ENCODE measurements around the gene DEK. TPM values are rescaled to one million over a fixed set of nuclear protein-coding genes. Genes with fewer than 3 reads are reported as not detected.

The DEK gene
- total RNA-seq, 6 experiments from 2014 or later, result 17.8 to 49.2 (median 27.1) TPM

DNA sequence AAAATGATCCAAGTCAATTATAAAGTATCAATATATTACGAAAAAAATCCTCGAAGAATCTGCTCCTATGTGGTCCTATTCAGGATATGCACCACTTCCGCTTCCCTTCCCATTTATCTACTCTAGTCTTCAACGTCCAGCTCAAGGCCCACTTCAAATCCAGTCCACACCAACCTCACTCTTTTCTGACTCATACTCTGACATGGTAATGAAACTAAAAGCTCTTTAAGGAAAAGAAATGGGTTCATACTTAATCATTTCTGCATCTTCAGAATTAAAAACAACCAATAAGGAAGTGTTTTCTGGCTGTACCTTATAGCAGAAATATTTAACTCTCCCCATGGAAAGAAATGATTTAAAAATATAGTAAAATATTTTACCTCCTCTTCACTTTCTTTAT is 15.1 kb downstream of the DEK start:
- Histone ChIP-seq H3K36me3 (peaks cover 0 to 17% (median 2%) of the 10 kb centered on the region in 4 donors), H3K27ac (no peak overlapping the region), H3K4me1 (no peaks in the 10 kb centered on the region), H3K9me3 (no peaks in the 10 kb centered on the region), H3K4me3 (no peak overlapping the region), H3K27me3 (no peaks in the 10 kb centered on the region)
- no peak for ATAC-seq
- DNase-seq, result no peak
- TF ChIP-seq POLR2A (IDR thresholded peaks at IDR 0.05), result no peak
- TF ChIP-seq, protein P1, sequence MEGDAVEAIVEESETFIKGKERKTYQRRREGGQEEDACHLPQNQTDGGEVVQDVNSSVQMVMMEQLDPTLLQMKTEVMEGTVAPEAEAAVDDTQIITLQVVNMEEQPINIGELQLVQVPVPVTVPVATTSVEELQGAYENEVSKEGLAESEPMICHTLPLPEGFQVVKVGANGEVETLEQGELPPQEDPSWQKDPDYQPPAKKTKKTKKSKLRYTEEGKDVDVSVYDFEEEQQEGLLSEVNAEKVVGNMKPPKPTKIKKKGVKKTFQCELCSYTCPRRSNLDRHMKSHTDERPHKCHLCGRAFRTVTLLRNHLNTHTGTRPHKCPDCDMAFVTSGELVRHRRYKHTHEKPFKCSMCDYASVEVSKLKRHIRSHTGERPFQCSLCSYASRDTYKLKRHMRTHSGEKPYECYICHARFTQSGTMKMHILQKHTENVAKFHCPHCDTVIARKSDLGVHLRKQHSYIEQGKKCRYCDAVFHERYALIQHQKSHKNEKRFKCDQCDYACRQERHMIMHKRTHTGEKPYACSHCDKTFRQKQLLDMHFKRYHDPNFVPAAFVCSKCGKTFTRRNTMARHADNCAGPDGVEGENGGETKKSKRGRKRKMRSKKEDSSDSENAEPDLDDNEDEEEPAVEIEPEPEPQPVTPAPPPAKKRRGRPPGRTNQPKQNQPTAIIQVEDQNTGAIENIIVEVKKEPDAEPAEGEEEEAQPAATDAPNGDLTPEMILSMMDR (IDR thresholded peaks at IDR 0.05), result no peak
- intact Hi-C loops (cut with DNase I), result no loop called here
- WGBS (ENCODE audit: insufficient coverage, low coverage, low lambda C conversion rate, missing lambda C conversion rate), result 79% methylated on average over 4 of the region's 4 CpGs

DNA sequence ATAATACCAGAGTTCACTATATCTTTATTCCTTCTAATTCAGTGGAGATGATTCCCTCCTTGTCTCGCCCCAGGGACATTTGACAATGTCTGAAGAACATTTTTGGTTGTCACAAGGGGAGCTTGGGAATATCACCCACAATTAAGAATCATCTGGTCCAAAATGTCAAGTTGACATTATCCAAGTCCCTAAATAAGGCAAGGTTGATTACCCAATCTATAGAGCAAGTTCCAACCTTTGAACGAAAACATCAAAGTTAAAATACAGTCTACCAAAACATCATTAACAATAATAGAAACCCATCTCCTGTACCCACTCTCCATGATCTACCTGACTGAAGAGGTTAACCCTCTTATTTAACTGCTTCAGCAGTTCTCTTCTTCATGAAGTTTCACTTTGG is 15.6 kb downstream of the DEK start:
- 70% methylated on average over 2 of the region's 2 CpGs for WGBS (ENCODE audit: insufficient coverage, low coverage, low lambda C conversion rate, missing lambda C conversion rate)
- intact Hi-C loops (cut with DNase I), result no loop called here
- TF ChIP-seq, protein P1 (IDR thresholded peaks at IDR 0.05), result no peak
- no peak for TF ChIP-seq POLR2A (IDR thresholded peaks at IDR 0.05)
- no peak for DNase-seq
- Histone ChIP-seq H3K27ac (no peak overlapping the region), H3K9me3 (no peaks in the 10 kb centered on the region), H3K36me3 (peaks cover 0 to 17% (median 2%) of the 10 kb centered on the region in 4 donors), H3K4me3 (no peak overlapping the region), H3K4me1 (no peaks in the 10 kb centered on the region), H3K27me3 (no peaks in the 10 kb centered on the region)
- ATAC-seq, result no peak

DNA sequence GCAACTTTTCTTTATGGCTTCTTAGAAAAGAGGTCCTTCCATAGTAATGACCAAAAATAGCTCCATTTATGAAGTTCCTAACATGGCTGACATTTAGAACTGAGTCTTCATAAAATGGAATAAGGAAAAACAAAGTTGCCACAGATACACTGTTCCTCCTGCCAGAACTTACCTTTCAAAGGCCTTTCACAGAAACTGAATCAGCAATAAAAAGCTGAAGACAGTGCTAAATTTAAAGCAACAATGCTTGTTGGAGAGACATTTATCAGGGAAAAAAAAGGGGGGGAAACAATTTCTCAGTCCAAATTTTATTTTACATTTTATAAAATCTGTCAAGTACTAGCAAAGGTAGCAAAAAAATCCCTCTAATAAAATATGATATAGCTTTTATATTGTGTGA is 17.3 kb downstream of the DEK start:
- Histone ChIP-seq H3K4me1 (no peaks in the 10 kb centered on the region), H3K27me3 (no peaks in the 10 kb centered on the region), H3K27ac (no peak overlapping the region), H3K36me3 (peaks cover 0 to 27% (median 1%) of the 10 kb centered on the region in 4 donors), H3K4me3 (no peak overlapping the region), H3K9me3 (no peaks in the 10 kb centered on the region)
- DNase-seq, result no peak
- intact Hi-C loops (cut with DNase I), result no loop called here
- ATAC-seq, result no peak
- TF ChIP-seq POLR2A (IDR thresholded peaks at IDR 0.05), result no peak
- TF ChIP-seq, protein P1 (IDR thresholded peaks at IDR 0.05), result no peak

DNA sequence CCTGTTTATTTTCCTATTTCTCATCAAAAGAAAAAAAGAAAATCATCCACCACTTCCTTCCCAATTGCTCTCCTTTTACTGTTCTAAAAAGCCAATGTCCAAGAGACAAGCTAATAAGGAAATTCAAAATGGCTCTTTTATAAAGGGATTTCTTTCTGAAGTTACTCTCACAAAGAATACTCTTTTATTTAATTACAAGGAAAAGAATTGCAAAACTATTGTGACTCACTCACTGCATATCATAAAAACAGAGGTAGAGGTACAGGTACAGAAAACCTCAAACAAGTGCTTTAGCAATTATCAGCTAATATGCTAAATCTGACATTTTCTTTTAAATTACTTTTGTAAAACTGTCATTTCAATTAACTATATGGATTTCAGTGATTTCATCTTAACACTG is 18.1 kb downstream of the DEK start:
- DNase-seq (no peak), ATAC-seq (no peak)
- H3K4me1 ChIP-seq, result no peaks in the 10 kb centered on the region
- H3K36me3 ChIP-seq, result peaks cover 0 to 27% (median under 1%) of the 10 kb centered on the region in 4 donors
- H3K27me3 ChIP-seq, result no peaks in the 10 kb centered on the region
- H3K9me3 ChIP-seq, result no peaks in the 10 kb centered on the region
- H3K4me3 ChIP-seq, result no peak overlapping the region
- TF ChIP-seq, protein P1 (IDR thresholded peaks at IDR 0.05), result no peak
- TF ChIP-seq POLR2A (IDR thresholded peaks at IDR 0.05), result no peak
- no peak overlapping the region for H3K27ac ChIP-seq
- intact Hi-C loops (cut with DNase I), result no loop called here

DNA sequence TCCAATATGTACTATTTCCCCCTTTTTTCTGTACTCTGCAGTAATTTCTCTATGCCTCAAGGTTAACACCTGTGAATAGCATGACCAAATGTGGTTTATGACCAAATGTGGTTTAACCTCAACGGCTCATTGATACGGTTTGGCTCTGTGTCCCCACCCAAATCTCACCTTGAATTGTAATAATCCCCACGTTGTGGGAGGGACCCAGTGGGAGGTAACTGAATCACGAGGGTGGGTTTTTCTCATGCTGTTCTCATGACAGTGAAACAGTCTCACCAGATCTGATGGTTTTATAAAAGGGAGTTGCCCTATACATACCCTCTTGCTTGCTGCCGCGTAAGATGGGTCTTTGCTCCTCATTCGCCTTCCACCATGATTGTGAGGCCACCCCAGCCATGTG is 18.7 kb downstream of the DEK start:
- intact Hi-C loops (cut with DNase I), result no loop called here
- no peaks in the 10 kb centered on the region for H3K9me3 ChIP-seq
- H3K4me3 ChIP-seq, result no peak overlapping the region
- H3K27ac ChIP-seq, result no peak overlapping the region
- H3K36me3 ChIP-seq, result peaks cover 0 to 27% (median 0%) of the 10 kb centered on the region in 4 donors
- TF ChIP-seq, protein P1 (IDR thresholded peaks at IDR 0.05), result no peak
- ATAC-seq (no peak), DNase-seq (no peak)
- H3K27me3 ChIP-seq, result no peaks in the 10 kb centered on the region
- 78% methylated on average over 7 of the region's 7 CpGs for WGBS (ENCODE audit: insufficient coverage, low coverage, low lambda C conversion rate, missing lambda C conversion rate)
- no peaks in the 10 kb centered on the region for H3K4me1 ChIP-seq
